HG03095 (cell line): ENCODE data around the gene CCNF.

Source experiments
- ATAC-seq: cut with Tn5 transposase; IDR thresholded peaks from one replicate; pipeline ENCODE4 v1.9.1; 2021; ENCODE audit warnings: moderate library complexity; ENCODE audit not compliant: unreplicated experiment

Gene CCNF

GRCh38 chr16:2500430-2500917 is 71.2 kb downstream of the CCNF start:
- no peak for ATAC-seq

GRCh38 chr16:2500918-2501750 is 71.9 kb downstream of the CCNF start:
- ATAC-seq = no peak

- ATAC-seq = no peak
Observed at GRCh38 chr16:2501946-2502895, 73.0 kb downstream of the CCNF start.

- no peak for ATAC-seq
Observed at GRCh38 chr16:2505695-2506094, 76.4 kb downstream of the CCNF start.

GRCh38 chr16:2507052-2507659 is 77.9 kb downstream of the CCNF start:
- peak; percentile 45 for ATAC-seq

- peak; percentile 19 for ATAC-seq
Observed at GRCh38 chr16:2507665-2508064, 78.4 kb downstream of the CCNF start.
